GM23338 (cell line): ENCODE measurements around the gene NALF2.

Experiments used
- CREB1 ChIP-seq: fragments of 250-450 bp; sonication (Bioruptor Pico); IDR thresholded peaks from 2 replicates; pipeline ENCODE4 v1.5.0; 2020; ENCODE audit warnings: low read depth, mild to moderate bottlenecking, moderate library complexity
- CTCF ChIP-seq, 2 experiments: fragments of 200-600 bp in 1 of 2; sonication (generic) in 1 of 2; conservative IDR thresholded peaks; 2 replicates each; pipeline versions ENCODE4 v1.5.1 to v1.6.1; 2016 to 2017; ENCODE audit warnings: antibody characterized with exemption in 2 of 2, low read depth in 2 of 2, mild to moderate bottlenecking in 2 of 2, moderate library complexity in 1 of 2
- EZH2 ChIP-seq: fragments of 200-600 bp; sonication (generic); IDR thresholded peaks from one replicate; pipeline ENCODE4 v1.8.0; 2017; ENCODE audit warnings: antibody characterized with exemption, mild to moderate bottlenecking, low read depth; ENCODE audit not compliant: unreplicated experiment
- EZH2phosphoT487 ChIP-seq: fragments of 200-600 bp; sonication (generic); IDR thresholded peaks from one replicate; pipeline ENCODE4 v1.8.1; 2018; ENCODE audit warnings: antibody characterized with exemption; ENCODE audit not compliant: unreplicated experiment
- POLR2AphosphoS5 ChIP-seq: IDR thresholded peaks from 2 replicates; pipeline ENCODE4 v1.6.1; 2016; ENCODE audit warnings: antibody characterized with exemption, low read depth
- REST ChIP-seq: IDR thresholded peaks from one replicate; pipeline ENCODE4 v1.6.1; 2018; ENCODE audit warnings: antibody characterized with exemption; ENCODE audit not compliant: unreplicated experiment

- TF ChIP-seq CTCF (conservative IDR thresholded peaks at IDR 0.05; ENCODE audit: low read depth in 2 of 2) = no peak
- no peak for TF ChIP-seq POLR2AphosphoS5
- TF ChIP-seq EZH2 = no peak
- no peak for TF ChIP-seq EZH2phosphoT487
- no peak for TF ChIP-seq REST
- TF ChIP-seq CREB1 = no peak
Measured at GRCh38 chrX:69524781-69525363, 20.7 kb downstream of the NALF2 start.
